Body of pancreas (tissue), 4 donors: ENCODE results near the gene CAMLG.

Source experiments
- POLR2A ChIP-seq, 3 donors: fragments of 450-650 bp; IDR thresholded peaks; one replicate each; pipeline ENCODE4 v1.6.1; 2016; ENCODE audit warnings: antibody characterized with exemption in 3 of 3, mild to moderate bottlenecking in 2 of 3
- TF ChIP-seq, protein P1 (sequence below), 7 experiments: fragments of 450-650 bp in 4 of 7; fragments of 200-600 bp in 3 of 7; sonication (generic) in 3 of 7; IDR thresholded peaks; one replicate each; pipeline ENCODE4 v1.5.1; 2016 to 2019; ENCODE audit warnings: antibody characterized with exemption in 7 of 7

DNA sequence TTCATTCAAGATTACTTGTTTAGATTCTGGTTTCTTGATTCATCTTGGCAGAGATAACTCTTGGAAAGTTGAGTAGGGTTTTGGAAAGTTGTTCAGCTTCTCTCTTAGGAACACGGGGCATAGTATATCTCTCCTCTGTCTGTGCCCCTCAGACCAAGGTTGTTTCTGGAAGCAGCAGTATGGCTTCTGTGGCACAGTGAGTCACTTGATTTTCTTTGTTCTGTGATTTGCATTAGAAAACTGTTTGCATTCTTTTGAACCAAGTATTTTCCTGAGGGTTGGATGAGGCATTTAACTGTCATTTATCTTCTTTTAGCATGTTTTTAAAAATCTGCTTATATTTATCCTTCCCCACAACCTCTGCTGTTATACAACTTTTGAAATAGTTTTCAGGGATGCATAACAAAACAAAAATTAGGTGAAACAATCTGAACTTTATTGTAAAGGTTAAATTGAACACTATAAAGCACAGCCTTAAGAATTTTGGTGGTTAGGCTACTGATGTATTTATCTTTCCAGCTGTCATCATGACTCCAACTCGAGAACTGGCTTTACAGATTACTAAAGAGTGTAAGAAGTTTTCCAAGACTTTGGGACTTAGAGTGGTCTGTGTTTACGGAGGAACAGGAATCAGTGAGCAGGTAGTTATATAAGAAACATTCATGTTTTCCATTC is 46.7 kb downstream of the CAMLG start:
- no peak for TF ChIP-seq POLR2A (IDR thresholded peaks at IDR 0.05)
- TF ChIP-seq, protein P1, sequence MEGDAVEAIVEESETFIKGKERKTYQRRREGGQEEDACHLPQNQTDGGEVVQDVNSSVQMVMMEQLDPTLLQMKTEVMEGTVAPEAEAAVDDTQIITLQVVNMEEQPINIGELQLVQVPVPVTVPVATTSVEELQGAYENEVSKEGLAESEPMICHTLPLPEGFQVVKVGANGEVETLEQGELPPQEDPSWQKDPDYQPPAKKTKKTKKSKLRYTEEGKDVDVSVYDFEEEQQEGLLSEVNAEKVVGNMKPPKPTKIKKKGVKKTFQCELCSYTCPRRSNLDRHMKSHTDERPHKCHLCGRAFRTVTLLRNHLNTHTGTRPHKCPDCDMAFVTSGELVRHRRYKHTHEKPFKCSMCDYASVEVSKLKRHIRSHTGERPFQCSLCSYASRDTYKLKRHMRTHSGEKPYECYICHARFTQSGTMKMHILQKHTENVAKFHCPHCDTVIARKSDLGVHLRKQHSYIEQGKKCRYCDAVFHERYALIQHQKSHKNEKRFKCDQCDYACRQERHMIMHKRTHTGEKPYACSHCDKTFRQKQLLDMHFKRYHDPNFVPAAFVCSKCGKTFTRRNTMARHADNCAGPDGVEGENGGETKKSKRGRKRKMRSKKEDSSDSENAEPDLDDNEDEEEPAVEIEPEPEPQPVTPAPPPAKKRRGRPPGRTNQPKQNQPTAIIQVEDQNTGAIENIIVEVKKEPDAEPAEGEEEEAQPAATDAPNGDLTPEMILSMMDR (IDR thresholded peaks at IDR 0.05) = no peak
